ENCODE measurements around the gene KDF1.

KDF1 gene

GRCh38 chr1:26996024-26996423 lies 35.8 kb upstream of the KDF1 start:
- Histone ChIP-seq H3K27ac (no peak overlapping the region), H3K4me1 (ENCODE audit: control insufficient read depth in 1 of 2, insufficient read depth in 1 of 2, low read depth in 1 of 2, low read length in 1 of 2) (peaks cover 19 to 30% of the 10 kb centered on the region in 2 experiments), H3K27me3 (peaks cover 66% of the 10 kb centered on the region), H3K36me3 (no peaks in the 10 kb centered on the region), H3K4me3 (ENCODE audit: low read depth in 1 of 2, low read length in 1 of 2) (no peak overlapping the region), H3K9me3 (no peaks in the 10 kb centered on the region)
- TF ChIP-seq CTCF (IDR thresholded peaks at IDR 0.05), result no peak

- Histone ChIP-seq H3K4me3 (ENCODE audit: low read depth in 1 of 2, low read length in 1 of 2) (peak overlapping the region in 1 of 2 experiments; percentile 49), H3K4me1 (ENCODE audit: control insufficient read depth in 1 of 2, insufficient read depth in 1 of 2, low read depth in 1 of 2, low read length in 1 of 2) (peaks cover 12 to 24% of the 10 kb centered on the region in 2 experiments)
- no peak for TF ChIP-seq CTCF (IDR thresholded peaks at IDR 0.05)
Measured at GRCh38 chr1:26994787-26995517, 34.7 kb upstream of the KDF1 start.

GRCh38 chr1:26994020-26994786 lies 33.9 kb upstream of the KDF1 start:
- TF ChIP-seq CTCF (IDR thresholded peaks at IDR 0.05), result no peak
- no peaks in the 10 kb centered on the region for H3K9me3 ChIP-seq
- no peak overlapping the region for H3K27ac ChIP-seq
- peaks cover 12 to 24% of the 10 kb centered on the region in 2 experiments for H3K4me1 ChIP-seq (ENCODE audit: control insufficient read depth in 1 of 2, insufficient read depth in 1 of 2, low read depth in 1 of 2, low read length in 1 of 2)
- peak overlapping the region; percentile 53 to 72 for H3K4me3 ChIP-seq (ENCODE audit: low read depth in 1 of 2, low read length in 1 of 2)
- peaks cover 84% of the 10 kb centered on the region for H3K27me3 ChIP-seq
- H3K36me3 ChIP-seq, result no peaks in the 10 kb centered on the region

More at GRCh38 chr1:26994787-26995517, 34.7 kb upstream of the KDF1 start:
- Histone ChIP-seq H3K27me3 (peaks cover 77% of the 10 kb centered on the region), H3K27ac (no peak overlapping the region), H3K36me3 (no peaks in the 10 kb centered on the region), H3K9me3 (no peaks in the 10 kb centered on the region)

GRCh38 chr1:26993237-26994019 lies 33.2 kb upstream of the KDF1 start, which contains the start of gene TRNP1:
TSS of gene TRNP1 (plus strand) at chr1:26993692. CDS start at chr1:26993787, 95 bp downstream.
- no peak for TF ChIP-seq CTCF (IDR thresholded peaks at IDR 0.05)
- Histone ChIP-seq H3K27me3 (peaks cover 92% of the 10 kb centered on the region), H3K9me3 (no peaks in the 10 kb centered on the region), H3K4me3 (ENCODE audit: low read depth in 1 of 2, low read length in 1 of 2) (peak within 1 kb of the TSS; percentile 53 to 72), H3K27ac (no peak within 1 kb of the TSS), H3K4me1 (ENCODE audit: control insufficient read depth in 1 of 2, insufficient read depth in 1 of 2, low read depth in 1 of 2, low read length in 1 of 2) (peaks cover 12 to 24% of the 10 kb centered on the region in 2 experiments), H3K36me3 (no peaks in the 10 kb centered on the region)

All from neutrophil (primary cell).